Measurements from ENCODE around the gene LRRN1. TPM values are rescaled to one million over a fixed set of nuclear protein-coding genes. Genes with fewer than 3 reads are reported as not detected.

Gene LRRN1
- total and polyA plus RNA-seq, 2 of the 4 experiments (the other 2 are of a cell fraction) = 0.18 to 0.41 TPM

DNA sequence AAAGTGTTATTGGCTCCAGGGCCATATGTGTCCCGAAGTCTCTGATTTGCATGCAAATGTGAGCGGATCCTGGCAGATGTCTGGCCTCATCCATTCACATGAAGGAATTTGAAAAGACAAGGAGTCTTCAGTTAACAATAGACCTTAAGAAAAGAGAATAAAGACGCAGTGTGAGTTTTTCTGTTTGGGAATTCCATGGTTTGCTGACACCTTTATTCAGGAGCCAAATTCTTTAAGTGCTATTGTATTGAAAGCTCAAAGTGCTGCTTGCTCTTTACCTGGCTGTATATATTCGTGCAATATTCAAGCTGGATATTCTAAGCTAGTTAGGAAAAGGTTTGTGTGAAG, 2.2 kb downstream of the LRRN1 start:
- H2BK20ac ChIP-seq (ENCODE audit: low read depth, low read length) = no peak overlapping the region
- ATAC-seq (ENCODE audit: low read depth) = no peak
- no peaks in the 10 kb centered on the region for H3K36me3 ChIP-seq (ENCODE audit: control insufficient read depth, insufficient read depth, low read length)
- no peak overlapping the region for H4K91ac ChIP-seq (ENCODE audit: insufficient read depth, low read depth, low read length)
- no peak for TF ChIP-seq CHD1 (IDR thresholded peaks at IDR 0.05; ENCODE audit: low read depth, low read length)
- TF ChIP-seq RCOR1 (IDR thresholded peaks at IDR 0.05; ENCODE audit: insufficient replicate concordance, low read length) = no peak
- TF ChIP-seq MXI1 (IDR thresholded peaks at IDR 0.05; ENCODE audit: borderline replicate concordance, low read depth, low read length) = no peak
- TF ChIP-seq CTCF (conservative IDR thresholded peaks at IDR 0.05; ENCODE audit: low read depth, low read length) = no peak
- TF ChIP-seq MAFK (IDR thresholded peaks at IDR 0.05; ENCODE audit: low read depth, low read length) = no peak
- no peak for TF ChIP-seq ELK1 (IDR thresholded peaks at IDR 0.05; ENCODE audit: borderline replicate concordance, low read depth, low read length)
- no peak for TF ChIP-seq SMC3 (IDR thresholded peaks at IDR 0.05; ENCODE audit: low read depth, low read length)
- no peak for TF ChIP-seq NFE2L2 (IDR thresholded peaks at IDR 0.05; ENCODE audit: low read depth, low read length)
- TF ChIP-seq BHLHE40 (IDR thresholded peaks at IDR 0.05; ENCODE audit: low read depth, low read length) = no peak
- no peak for TF ChIP-seq CEBPB (IDR thresholded peaks at IDR 0.05; ENCODE audit: low read depth, low read length)
- TF ChIP-seq FOS (IDR thresholded peaks at IDR 0.05; ENCODE audit: low read depth, low read length) = no peak
- no peak overlapping the region for H3K23ac ChIP-seq (ENCODE audit: low read depth, low read length)
- H3K4me3 ChIP-seq (ENCODE audit: insufficient read depth, low read depth, low read length) = no peak overlapping the region
- ChIA-PET POLR2A (ENCODE audit: unreplicated experiment) (no interaction called here), CTCF (no interaction called here)
- BruUV-seq (replicated peaks) = no TSS peak
- dilution Hi-C loops (cut with HindIII; ENCODE audit: low sequenced_read_pairs, unreplicated experiment) (no loop called here), in situ Hi-C loops (cut with MboI; ENCODE audit: low sequenced_read_pairs) (no loop called here), intact Hi-C loops (cut with micrococcal nuclease) (no loop called here)
- peaks cover 3% of the 10 kb centered on the region for H3K9me3 ChIP-seq (ENCODE audit: control insufficient read depth, insufficient read depth, low read length)
- no peaks in the 10 kb centered on the region; the same call in 1 of the 2 replicates for H3K27me3 ChIP-seq (ENCODE audit: control insufficient read depth, insufficient read depth, low read length)
- H2AK5ac ChIP-seq (ENCODE audit: low read depth, low read length) = no peak overlapping the region
- no peak overlapping the region for H3K4me2 ChIP-seq (ENCODE audit: low read depth, low read length)
- no peak overlapping the region for H2BK15ac ChIP-seq (ENCODE audit: low read depth, low read length)
- no peak overlapping the region for H2AFZ ChIP-seq (replicated peaks; ENCODE audit: low read length, poor library complexity)
- no peaks in the 10 kb centered on the region for H3K9me1 ChIP-seq (ENCODE audit: insufficient read depth, low read length)
- H3K56ac ChIP-seq (ENCODE audit: extremely low read depth, insufficient read depth, low read length) = no peak overlapping the region
- H3K9ac ChIP-seq (ENCODE audit: low read depth, low read length) = no peak overlapping the region
- H3K4me1 ChIP-seq (ENCODE audit: control insufficient read depth, insufficient read depth, low read length) = no peaks in the 10 kb centered on the region
- no peak overlapping the region for H3K27ac ChIP-seq (ENCODE audit: insufficient read depth, low read length)
- H3K18ac ChIP-seq (ENCODE audit: low read depth, low read length) = no peak overlapping the region
- no peak overlapping the region for H2BK5ac ChIP-seq (ENCODE audit: low read depth, low read length, poor library complexity, severe bottlenecking)
- H3K4ac ChIP-seq (ENCODE audit: low read depth, low read length) = no peak overlapping the region
- DNase-seq = no peak
- WGBS, 2 experiments (ENCODE audit: extremely low coverage in 2 of 2, insufficient read length in 1 of 2) = 80% methylated on average over 1 of the region's 4 CpGs; no CpG with 5 or more reads in 1 of the 2 experiments
- no peak overlapping the region for H2AK9ac ChIP-seq (replicated peaks; ENCODE audit: low read depth, low read length, poor library complexity)
- no peak overlapping the region for H4K5ac ChIP-seq (ENCODE audit: low read depth, low read length)
- no peak overlapping the region for H4K8ac ChIP-seq (ENCODE audit: low read depth in 2 of 2, low read length in 2 of 2)
- H3K14ac ChIP-seq (replicated peaks; ENCODE audit: low read depth, low read length) = no peak overlapping the region
- no peaks in the 10 kb centered on the region for H3K79me1 ChIP-seq (ENCODE audit: low read depth in 1 of 2, low read length in 2 of 2)
- no peak overlapping the region for H2BK120ac ChIP-seq (ENCODE audit: low read depth, low read length)
- no peaks in the 10 kb centered on the region for H4K20me1 ChIP-seq (ENCODE audit: insufficient read depth, low read length)

Data from IMR-90 (cell line).